Liver (tissue), 9 donors: ENCODE data around the gene MMS19. TPM values are rescaled to one million over a fixed set of nuclear protein-coding genes. Genes with fewer than 3 reads are reported as not detected.

Source experiments
- DNase-seq: peaks from one replicate; pipeline ENCODE4 v3.0.0-alpha.2; 2017; ENCODE audit warnings: low spot score
- H3K27ac ChIP-seq, 2 donors: one replicate each; pipeline ENCODE4 v1.7.0; 2013; ENCODE audit warnings: inconsistent platforms in 2 of 2, low read length in 2 of 2, control low read depth in 1 of 2, low read depth in 1 of 2, mild to moderate bottlenecking in 1 of 2
- H3K27me3 ChIP-seq, 4 donors: one replicate each; pipeline versions ENCODE4 v1.6.1 to v1.7.0; 2013; ENCODE audit warnings: low read length in 3 of 4, inconsistent platforms in 1 of 4, mild to moderate bottlenecking in 1 of 4, moderate library complexity in 1 of 4; ENCODE audit not compliant: control insufficient read depth in 4 of 4, insufficient read depth in 4 of 4
- H3K36me3 ChIP-seq, 4 donors: one replicate each; pipeline versions ENCODE4 v1.6.1 to v1.7.0; 2013; ENCODE audit warnings: low read length in 3 of 4, mild to moderate bottlenecking in 3 of 4, low read depth in 1 of 4, moderate library complexity in 1 of 4; ENCODE audit not compliant: control insufficient read depth in 4 of 4, insufficient read depth in 3 of 4
- H3K4me1 ChIP-seq, 4 donors: one replicate each; pipeline versions ENCODE4 v1.6.1 to v1.7.0; 2013; ENCODE audit warnings: low read length in 3 of 4, mild to moderate bottlenecking in 3 of 4, moderate library complexity in 1 of 4; ENCODE audit not compliant: control insufficient read depth in 4 of 4, insufficient read depth in 4 of 4
- H3K4me3 ChIP-seq, 3 donors: one replicate each; pipeline versions ENCODE4 v1.6.1 to v1.7.0; 2013; ENCODE audit warnings: low read length in 3 of 3, control low read depth in 1 of 3, low read depth in 1 of 3, mild to moderate bottlenecking in 1 of 3
- H3K9ac ChIP-seq, 2 donors: one replicate each; pipeline ENCODE4 v1.7.0; 2013; ENCODE audit warnings: low read length in 2 of 2, mild to moderate bottlenecking in 2 of 2, moderate library complexity in 2 of 2, control low read depth in 1 of 2, low read depth in 1 of 2
- H3K9me3 ChIP-seq, 4 donors: one replicate each; pipeline versions ENCODE4 v1.6.1 to v1.7.0; 2013; ENCODE audit warnings: low read length in 3 of 4; ENCODE audit not compliant: control insufficient read depth in 4 of 4
- CTCF ChIP-seq: fragments of 150-350 bp; IDR thresholded peaks from 2 replicates; pipeline ENCODE4 v1.5.1; 2017; ENCODE audit warnings: improper control_type of control experiment, low read depth, low read length; ENCODE audit not compliant: missing input control
- EGR1 ChIP-seq, 2 donors: IDR thresholded peaks; 2 replicates each; pipeline ENCODE4 v1.6.1; 2016 to 2018; ENCODE audit warnings: antibody characterized with exemption in 2 of 2, low read depth in 2 of 2
- FOXA1 ChIP-seq: IDR thresholded peaks from 2 replicates; pipeline ENCODE4 v1.6.1; 2016; ENCODE audit warnings: antibody characterized with exemption
- FOXA2 ChIP-seq: IDR thresholded peaks from 2 replicates; pipeline ENCODE4 v1.6.1; 2016; ENCODE audit warnings: antibody characterized with exemption
- GABPA ChIP-seq, 2 donors: IDR thresholded peaks in 1 of 2; conservative IDR thresholded peaks in 1 of 2; 2 replicates each; pipeline ENCODE4 v1.6.1; 2016; ENCODE audit warnings: antibody characterized with exemption in 2 of 2, mild to moderate bottlenecking in 1 of 2, moderate library complexity in 1 of 2
- HNF4A ChIP-seq, 2 donors: conservative IDR thresholded peaks; 2 replicates each; pipeline ENCODE4 v1.6.1; 2016; ENCODE audit warnings: antibody characterized with exemption in 2 of 2, mild to moderate bottlenecking in 2 of 2
- HNF4G ChIP-seq: IDR thresholded peaks from 2 replicates; pipeline ENCODE4 v1.6.1; 2016; ENCODE audit warnings: antibody characterized with exemption
- JUND ChIP-seq, 2 donors: IDR thresholded peaks; 2 replicates each; pipeline ENCODE4 v1.6.1; 2016; ENCODE audit warnings: antibody characterized with exemption in 2 of 2
- MAX ChIP-seq: IDR thresholded peaks from 2 replicates; pipeline ENCODE4 v1.6.1; 2016; ENCODE audit warnings: antibody characterized with exemption
- NR2F2 ChIP-seq: IDR thresholded peaks from 2 replicates; pipeline ENCODE4 v1.6.1; 2016; ENCODE audit warnings: antibody characterized with exemption
- RAD21 ChIP-seq, 2 donors: IDR thresholded peaks; 2 replicates each; pipeline ENCODE4 v1.6.1; 2016; ENCODE audit warnings: antibody characterized with exemption in 2 of 2, mild to moderate bottlenecking in 2 of 2
- RXRA ChIP-seq, 2 donors: IDR thresholded peaks; 2 replicates each; pipeline ENCODE4 v1.6.1; 2017 to 2018; ENCODE audit warnings: antibody characterized with exemption in 2 of 2, mild to moderate bottlenecking in 1 of 2
- SP1 ChIP-seq: IDR thresholded peaks from 2 replicates; pipeline ENCODE4 v1.6.1; 2018; ENCODE audit warnings: antibody characterized with exemption, mild to moderate bottlenecking
- TAF1 ChIP-seq: conservative IDR thresholded peaks from 2 replicates; pipeline ENCODE4 v1.6.1; 2016; ENCODE audit warnings: antibody characterized with exemption, mild to moderate bottlenecking
- YY1 ChIP-seq: IDR thresholded peaks from 2 replicates; pipeline ENCODE4 v1.6.1; 2016; ENCODE audit warnings: antibody characterized with exemption, mild to moderate bottlenecking
- ZBTB33 ChIP-seq: IDR thresholded peaks from 2 replicates; pipeline ENCODE4 v1.6.1; 2016; ENCODE audit warnings: antibody characterized with exemption
- WGBS: extraction: QIAGEN DNeasy Blood & Tissue Kit; methylation state at CpG from one replicate; pipeline ENCODE4 v1.1.7; 2013; 5-methylcytosine and 5-hydroxymethylcytosine counted together
- polyA plus RNA-seq, 2 donors: library from polyadenylated mRNA; stranded (reverse) in 1 of 2; unstranded in 1 of 2; fragments of 200-250 nt in 1 of 2; fragments of >200 nt in 1 of 2; fragmentation: Nextera tagmentation in 1 of 2; extraction: Ambion mirVana in 1 of 2; gene quantifications; one replicate each; pipeline versions ENCODE4 v1.2.1 to v1.2.3, GENCODE V29; 2013 to 2015
- total RNA-seq, 2 donors: library from RNA; depleted of rRNA; stranded (reverse); fragments of >200 nt; gene quantifications; one replicate each; pipeline ENCODE4 v1.2.3, GENCODE V29; 2014
- TF ChIP-seq, protein P1 (sequence below): IDR thresholded peaks from 2 replicates; pipeline ENCODE4 v1.6.1; 2016; ENCODE audit warnings: antibody characterized with exemption, mild to moderate bottlenecking
- TF ChIP-seq, protein P2 (sequence below): IDR thresholded peaks from 2 replicates; pipeline ENCODE4 v1.6.1; 2016; ENCODE audit warnings: antibody characterized with exemption
- donor health status: healthy.
- donor health status: healthy.
- donor health status: healthy.
- donor health status: healthy.
- donor health status: healthy.

Gene MMS19
- total and polyA plus RNA-seq, 4 donors, result 15.0 to 29.1 (median 24.1) TPM

DNA sequence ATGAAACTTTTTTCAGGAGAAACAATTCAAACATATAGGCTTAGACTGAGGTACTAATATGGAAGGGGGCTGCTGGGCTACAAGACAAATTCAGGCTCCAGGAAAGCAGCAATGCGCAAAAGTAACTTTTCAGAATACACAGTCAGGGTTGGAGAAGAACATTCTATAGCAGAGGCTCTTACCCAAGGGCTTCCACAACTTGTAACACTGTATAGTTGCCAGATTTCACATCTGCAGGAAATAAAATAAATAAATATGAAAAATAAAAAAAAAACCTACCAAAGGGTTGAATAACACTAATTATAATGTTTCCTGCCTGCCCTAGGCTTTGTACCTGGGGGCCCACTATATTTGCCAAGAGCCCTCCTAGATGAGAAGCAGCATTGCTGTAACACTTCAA lies 14.3 kb downstream of the MMS19 start:
- H3K4me1 ChIP-seq, result peaks cover 0 to 6% (median 2%) of the 10 kb centered on the region in 4 donors
- DNase-seq, result no peak
- WGBS, result 97% methylated on average over 1 of the region's 1 CpG
- H3K27me3 ChIP-seq, result no peaks in the 10 kb centered on the region
- peaks cover 6 to 10% (median 8%) of the 10 kb centered on the region in 4 donors for H3K36me3 ChIP-seq
- H3K27ac ChIP-seq, result no peak overlapping the region
- H3K9ac ChIP-seq, result no peak overlapping the region
- no peak for TF ChIP-seq ZBTB33
- no peak for TF ChIP-seq FOXA1
- TF ChIP-seq HNF4A (conservative IDR thresholded peaks at IDR 0.05), result no peak
- TF ChIP-seq, protein P1, sequence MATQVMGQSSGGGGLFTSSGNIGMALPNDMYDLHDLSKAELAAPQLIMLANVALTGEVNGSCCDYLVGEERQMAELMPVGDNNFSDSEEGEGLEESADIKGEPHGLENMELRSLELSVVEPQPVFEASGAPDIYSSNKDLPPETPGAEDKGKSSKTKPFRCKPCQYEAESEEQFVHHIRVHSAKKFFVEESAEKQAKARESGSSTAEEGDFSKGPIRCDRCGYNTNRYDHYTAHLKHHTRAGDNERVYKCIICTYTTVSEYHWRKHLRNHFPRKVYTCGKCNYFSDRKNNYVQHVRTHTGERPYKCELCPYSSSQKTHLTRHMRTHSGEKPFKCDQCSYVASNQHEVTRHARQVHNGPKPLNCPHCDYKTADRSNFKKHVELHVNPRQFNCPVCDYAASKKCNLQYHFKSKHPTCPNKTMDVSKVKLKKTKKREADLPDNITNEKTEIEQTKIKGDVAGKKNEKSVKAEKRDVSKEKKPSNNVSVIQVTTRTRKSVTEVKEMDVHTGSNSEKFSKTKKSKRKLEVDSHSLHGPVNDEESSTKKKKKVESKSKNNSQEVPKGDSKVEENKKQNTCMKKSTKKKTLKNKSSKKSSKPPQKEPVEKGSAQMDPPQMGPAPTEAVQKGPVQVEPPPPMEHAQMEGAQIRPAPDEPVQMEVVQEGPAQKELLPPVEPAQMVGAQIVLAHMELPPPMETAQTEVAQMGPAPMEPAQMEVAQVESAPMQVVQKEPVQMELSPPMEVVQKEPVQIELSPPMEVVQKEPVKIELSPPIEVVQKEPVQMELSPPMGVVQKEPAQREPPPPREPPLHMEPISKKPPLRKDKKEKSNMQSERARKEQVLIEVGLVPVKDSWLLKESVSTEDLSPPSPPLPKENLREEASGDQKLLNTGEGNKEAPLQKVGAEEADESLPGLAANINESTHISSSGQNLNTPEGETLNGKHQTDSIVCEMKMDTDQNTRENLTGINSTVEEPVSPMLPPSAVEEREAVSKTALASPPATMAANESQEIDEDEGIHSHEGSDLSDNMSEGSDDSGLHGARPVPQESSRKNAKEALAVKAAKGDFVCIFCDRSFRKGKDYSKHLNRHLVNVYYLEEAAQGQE, result no peak
- TF ChIP-seq EGR1 (IDR thresholded peaks at IDR 0.05; ENCODE audit: low read depth in 2 of 2), result no peak
- TF ChIP-seq, protein P2, sequence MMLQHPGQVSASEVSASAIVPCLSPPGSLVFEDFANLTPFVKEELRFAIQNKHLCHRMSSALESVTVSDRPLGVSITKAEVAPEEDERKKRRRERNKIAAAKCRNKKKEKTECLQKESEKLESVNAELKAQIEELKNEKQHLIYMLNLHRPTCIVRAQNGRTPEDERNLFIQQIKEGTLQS, result no peak
- TF ChIP-seq SP1, result no peak
- no peak for TF ChIP-seq RXRA (IDR thresholded peaks at IDR 0.05)
- no peak for TF ChIP-seq HNF4G
- no peak for TF ChIP-seq FOXA2
- TF ChIP-seq GABPA (IDR thresholded peaks at IDR 0.05 in 1 of 2, conservative IDR thresholded peaks at IDR 0.05 in 1 of 2), result no peak
- TF ChIP-seq RAD21 (IDR thresholded peaks at IDR 0.05), result no peak
- no peak for TF ChIP-seq MAX
- TF ChIP-seq TAF1, result no peak
- TF ChIP-seq YY1, result no peak
- no peak for TF ChIP-seq CTCF
- TF ChIP-seq NR2F2, result no peak
- no peak for TF ChIP-seq JUND (IDR thresholded peaks at IDR 0.05)
- no peaks in the 10 kb centered on the region for H3K9me3 ChIP-seq
- no peak overlapping the region for H3K4me3 ChIP-seq
